C4-2B (cell line): Measurements from ENCODE around the gene PEX5L.

ENCODE experiments used
- CTCF ChIP-seq: fragments of 450-650 bp; conservative IDR thresholded peaks from 2 replicates; pipeline ENCODE4 v1.5.1; 2017; ENCODE audit warnings: mild to moderate bottlenecking
- ZFX ChIP-seq: fragments of 450-650 bp; IDR thresholded peaks from 2 replicates; pipeline ENCODE4 v1.6.1; 2017

- TF ChIP-seq CTCF (no peak), ZFX (no peak)
Measured at GRCh38 chr3:179991104-179991503, 45.6 kb downstream of the PEX5L start.
